GM21515 (cell line): ENCODE data around the gene SUSD4.

Experiments
- ATAC-seq: cut with Tn5 transposase; IDR thresholded peaks from one replicate; pipeline ENCODE4 v1.9.1; 2021; ENCODE audit not compliant: unreplicated experiment

Gene SUSD4

GRCh38 chr1:223216531-223217205 is 147.3 kb downstream of the SUSD4 start:
- no peak for ATAC-seq

- no peak for ATAC-seq
These were observed 147.9 kb downstream of the SUSD4 start for GRCh38 chr1:223216074-223216473.

GRCh38 chr1:223215026-223215425 is 148.9 kb downstream of the SUSD4 start:
- ATAC-seq = no peak

GRCh38 chr1:223214261-223214807 is 149.6 kb downstream of the SUSD4 start:
- ATAC-seq = no peak

GRCh38 chr1:223212441-223212840 is 151.5 kb downstream of the SUSD4 start:
- no peak for ATAC-seq

GRCh38 chr1:223211323-223211985 is 152.5 kb downstream of the SUSD4 start:
- ATAC-seq = no peak

GRCh38 chr1:223210788-223211120 is 153.2 kb downstream of the SUSD4 start:
- no peak for ATAC-seq

- ATAC-seq = no peak
These were observed 153.8 kb downstream of the SUSD4 start for GRCh38 chr1:223209992-223210787.

GRCh38 chr1:223209293-223209898 is 154.6 kb downstream of the SUSD4 start:
- no peak for ATAC-seq

GRCh38 chr1:223208164-223209076 is 155.6 kb downstream of the SUSD4 start:
- ATAC-seq = no peak

GRCh38 chr1:223207293-223208066 is 156.5 kb downstream of the SUSD4 start:
- ATAC-seq = no peak

GRCh38 chr1:223204424-223204823 is 159.6 kb downstream of the SUSD4 start:
- no peak for ATAC-seq

GRCh38 chr1:223203694-223204093 is 160.3 kb downstream of the SUSD4 start:
- ATAC-seq = no peak

- no peak for ATAC-seq
These were observed 161.0 kb downstream of the SUSD4 start for GRCh38 chr1:223203034-223203408.

GRCh38 chr1:223202376-223203033 is 161.5 kb downstream of the SUSD4 start:
- no peak for ATAC-seq

GRCh38 chr1:223201967-223202366 is 162.0 kb downstream of the SUSD4 start:
- ATAC-seq = no peak

GRCh38 chr1:223200903-223201302 is 163.1 kb downstream of the SUSD4 start:
- ATAC-seq = no peak

GRCh38 chr1:223199094-223199647 is 164.8 kb downstream of the SUSD4 start:
- no peak for ATAC-seq

GRCh38 chr1:223198628-223198965 is 165.4 kb downstream of the SUSD4 start:
- ATAC-seq = no peak
